Measurements from ENCODE around the gene HGS. TPM values are rescaled to one million over a fixed set of nuclear protein-coding genes. Genes with fewer than 3 reads are reported as not detected.
A peak's percentile ranks its signal among the peaks of the same experiment; 100 is the strongest.

Gene HGS
- total RNA-seq, 4 donors from 2014 or later, result 48.2 to 86.8 (median 84.0) TPM

GRCh38 chr17:81720267-81721071, 36.7 kb downstream of the HGS start:
- TF ChIP-seq CTCF (IDR thresholded peaks at IDR 0.05) (no peak), POLR2A (IDR thresholded peaks at IDR 0.05) (no peak)
- peak overlapping the region in 3 of 4 donors; percentile 90 to 91 (median 91) for H3K27ac ChIP-seq
- intact Hi-C loops (cut with DNase I), result no loop called here
- peaks cover 0 to 10% (median 0%) of the 10 kb centered on the region in 4 donors for H3K27me3 ChIP-seq
- DNase-seq, result no peak
- H3K4me3 ChIP-seq, result no peak overlapping the region
- H3K9me3 ChIP-seq, result no peaks in the 10 kb centered on the region
- WGBS, 2 donors, result 75 to 97% methylated on average over 6 to 10 of the region's 33 CpGs
- H3K36me3 ChIP-seq, result peaks cover 0 to 56% (median 0%) of the 10 kb centered on the region in 3 donors
- peaks cover 21 to 59% (median 24%) of the 10 kb centered on the region in 3 donors for H3K4me1 ChIP-seq

GRCh38 chr17:81722184-81723120, 38.6 kb downstream of the HGS start:
- Histone ChIP-seq H3K4me3 (no peak overlapping the region), H3K27ac (peak overlapping the region; percentile 74 to 91 (median 90)), H3K27me3 (peaks cover 0 to 10% (median 0%) of the 10 kb centered on the region in 4 donors), H3K36me3 (peaks cover 0 to 36% (median 0%) of the 10 kb centered on the region in 3 donors), H3K9me3 (no peaks in the 10 kb centered on the region), H3K4me1 (peaks cover 21 to 63% (median 24%) of the 10 kb centered on the region in 3 donors)
- TF ChIP-seq CTCF (IDR thresholded peaks at IDR 0.05), result peak in 2 of 6 experiments; percentile 21 to 31
- TF ChIP-seq POLR2A (IDR thresholded peaks at IDR 0.05), result no peak
- DNase-seq, result no peak
- WGBS, 2 donors, result 14 to 35% methylated on average over 8 to 9 of the region's 10 CpGs
- intact Hi-C loops (cut with DNase I), result no loop called here

GRCh38 chr17:81723651-81724209, 39.9 kb downstream of the HGS start:
- Histone ChIP-seq H3K27me3 (peaks cover 0 to 12% (median 0%) of the 10 kb centered on the region in 4 donors), H3K4me3 (peak overlapping the region in 1 of 4 donors; percentile 5), H3K4me1 (peaks cover 21 to 73% (median 24%) of the 10 kb centered on the region in 3 donors), H3K27ac (peak overlapping the region; percentile 72 to 91 (median 90)), H3K36me3 (peaks cover 0 to 23% (median 0%) of the 10 kb centered on the region in 3 donors), H3K9me3 (no peaks in the 10 kb centered on the region)
- intact Hi-C loops (cut with DNase I), result no loop called here
- TF ChIP-seq CTCF (IDR thresholded peaks at IDR 0.05) (no peak), POLR2A (IDR thresholded peaks at IDR 0.05) (peak in 2 of 4 donors; percentile 39 to 52)
- 19 to 29% methylated on average over 11 to 12 of the region's 12 CpGs for WGBS, 2 donors
- DNase-seq, result no peak

- Histone ChIP-seq H3K4me1 (peaks cover 21 to 77% (median 24%) of the 10 kb centered on the region in 3 donors), H3K27me3 (peaks cover 0 to 24% (median 0%) of the 10 kb centered on the region in 4 donors), H3K4me3 (no peak overlapping the region), H3K9me3 (no peaks in the 10 kb centered on the region), H3K27ac (peak overlapping the region; percentile 65 to 91 (median 82)), H3K36me3 (peaks cover 0 to 6% (median 0%) of the 10 kb centered on the region in 3 donors)
- WGBS, 2 donors, result 71 to 79% methylated on average over 8 to 9 of the region's 9 CpGs
- intact Hi-C loops (cut with DNase I), result no loop called here
- TF ChIP-seq POLR2A (IDR thresholded peaks at IDR 0.05) (no peak), CTCF (IDR thresholded peaks at IDR 0.05) (no peak)
- DNase-seq, result no peak
These were observed 41.6 kb downstream of the HGS start for GRCh38 chr17:81725439-81725838.

Measured in esophagus squamous epithelium (tissue), 5 donors.